GM12878 (cell line): ENCODE results near the gene WRAP73.
"Not testable (repeated sequence)": the region's sequence is repeated elsewhere in the genome, so short reads cannot be mapped to it uniquely, and the experiment has no call there.

Source experiments
- BCL3 ChIP-seq: IDR thresholded peaks from 2 replicates; pipeline ENCODE4 v1.6.1; 2011; ENCODE audit warnings: borderline replicate concordance, low read depth, mild to moderate bottlenecking, moderate library complexity, low read length; ENCODE audit not compliant: insufficient read depth, poor library complexity, severe bottlenecking
- EP300 ChIP-seq, 2 experiments: fragments of 150-350 bp in 1 of 2; IDR thresholded peaks; 2 replicates each; pipeline ENCODE4 v1.6.1; 2011 to 2012; ENCODE audit warnings: low read depth in 2 of 2, low read length in 2 of 2, borderline replicate concordance in 1 of 2, improper control_type of control experiment in 1 of 2, inconsistent platforms in 1 of 2; ENCODE audit not compliant: control insufficient read depth in 1 of 2
- IRF3 ChIP-seq: fragments of 450-650 bp; IDR thresholded peaks from 2 replicates; pipeline ENCODE4 v1.6.1; 2014; ENCODE audit warnings: mild to moderate bottlenecking
- MAX ChIP-seq: IDR thresholded peaks from 2 replicates; pipeline ENCODE4 v1.6.1; 2012; ENCODE audit warnings: low read depth, low read length, improper control_type of control experiment
- POLR2A ChIP-seq: IDR thresholded peaks from 2 replicates; pipeline ENCODE4 v1.6.1; 2011; ENCODE audit warnings: low read depth, mild to moderate bottlenecking, low read length
- POLR2AphosphoS5 ChIP-seq: IDR thresholded peaks from 2 replicates; pipeline ENCODE4 v1.6.1; 2011; ENCODE audit warnings: mild to moderate bottlenecking, low read length, inconsistent platforms
- RFX5 ChIP-seq: IDR thresholded peaks from 2 replicates; pipeline ENCODE4 v1.6.1; 2011; ENCODE audit warnings: low read depth, low read length, improper control_type of control experiment
- YY1 ChIP-seq: IDR thresholded peaks from 2 replicates; pipeline ENCODE4 v1.6.1; 2011; ENCODE audit warnings: low read depth, mild to moderate bottlenecking, low read length
- ZNF274 ChIP-seq: IDR thresholded peaks from one replicate; pipeline ENCODE4 v1.8.0; 2011; ENCODE audit not compliant: insufficient read length, insufficient read depth
- ZSCAN29 ChIP-seq: fragments of 450-650 bp; IDR thresholded peaks from 2 replicates; pipeline ENCODE4 v1.6.1; 2017; ENCODE audit warnings: mild to moderate bottlenecking, moderate library complexity

DNA sequence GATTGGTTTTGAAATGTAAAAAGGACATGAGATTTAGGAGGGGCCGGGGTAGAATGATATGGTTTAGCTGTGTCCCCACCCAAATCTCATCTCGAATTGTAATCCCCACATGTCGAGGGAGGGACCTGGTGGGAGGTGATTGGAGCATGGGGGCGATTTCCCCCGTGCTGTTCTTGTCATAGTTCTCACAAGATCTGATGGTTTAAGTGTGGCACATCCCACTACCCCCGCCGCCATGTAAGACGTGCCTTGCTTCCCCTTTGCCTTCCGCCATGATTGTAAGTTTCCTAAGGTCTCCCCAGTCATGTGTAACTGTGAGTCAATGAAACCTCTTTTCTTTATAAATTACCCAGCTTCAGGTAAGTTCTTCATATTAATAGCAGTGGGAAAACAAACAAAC, 27.8 kb downstream of the WRAP73 start:
- TF ChIP-seq POLR2A; EP300 (IDR thresholded peaks at IDR 0.05; ENCODE audit: borderline replicate concordance in 1 of 2, control insufficient read depth in 1 of 2, low read depth in 2 of 2, low read length in 2 of 2); ZSCAN29; POLR2AphosphoS5; IRF3; BCL3; MAX; RFX5; ZNF274; YY1: not testable (repeated sequence)
